K562 (cell line): Measurements from ENCODE around the gene LINC00632. TPM values are rescaled to one million over a fixed set of nuclear protein-coding genes. Genes with fewer than 3 reads are reported as not detected.
"Not testable (repeated sequence)": the region's sequence is repeated elsewhere in the genome, so short reads cannot be mapped to it uniquely, and the experiment has no call there.

Experiments
- ATAC-seq: fragments of 200-7000 bp; cut with Tn5 transposase; 3 replicates; pipeline ENCODE4 v1.9.1; 2020; ENCODE audit warnings: moderate library complexity
- BruUV-seq: library from RNA; stranded (reverse); fragments of 400-500 nt; replicated peaks from 2 replicates; lab custom pipeline; 2021; lab: Mats Ljungman, UMichigan
- CTCF ChIA-PET: fragments of 300-600 bp; formaldehyde crosslinking; extraction: SDS; loops from one replicate; lab custom pipeline; 2021; ENCODE audit warnings: low intra/inter-chr PET ratio; lab: Yijun Ruan, JAX
- POLR2A ChIA-PET: fragments of 300-600, 350-650 bp; sonication (Branson Sonifier 250); formaldehyde crosslinking; extraction: SDS; loops from one replicate; lab custom pipeline; 2021; ENCODE audit warnings: antibody characterized with exemption, inconsistent platforms; lab: Yijun Ruan, JAX
- DNase-seq, 4 experiments: peaks; one replicate each; pipeline versions ENCODE4 v3.0.0 to v3.0.0-alpha.2; 2011 to 2018; ENCODE audit warnings: low spot score in 3 of 4, mixed read lengths in 3 of 4; ENCODE audit errors: extremely low read depth in 1 of 4
- FAIRE-seq: peaks from 2 replicates; lab custom pipeline; 2011; peaks lifted over from hg19 to GRCh38; lab: Jason Lieb, UNC
- H2AFZ ChIP-seq: 2 replicates; pipeline ENCODE4 v1.6.0; 2011; ENCODE audit warnings: low read depth, low read length, control low read depth, inconsistent platforms
- H3K27ac ChIP-seq: fragments of 200-600 bp; 3 replicates; pipeline ENCODE4 v1.8.0; 2011; ENCODE audit warnings: low read depth, mild to moderate bottlenecking, control low read depth, inconsistent platforms, low read length, moderate library complexity, mixed read lengths; ENCODE audit errors: extremely low read depth
- H3K27me3 ChIP-seq, 2 experiments: fragments of 300-600 bp in 1 of 2; 2 replicates in 1 of 2; 3 replicates in 1 of 2; pipeline versions ENCODE4 v1.6.0 to v1.8.0; 2011; ENCODE audit warnings: inconsistent platforms in 2 of 2, low read length in 2 of 2, mild to moderate bottlenecking in 1 of 2, mixed read lengths in 1 of 2, moderate library complexity in 1 of 2; ENCODE audit not compliant: control insufficient read depth in 2 of 2, insufficient read depth in 2 of 2
- H3K36me3 ChIP-seq: fragments of 300-600 bp; 3 replicates; pipeline ENCODE4 v1.8.0; 2011; ENCODE audit warnings: mild to moderate bottlenecking, low read length, inconsistent platforms; ENCODE audit not compliant: control insufficient read depth, insufficient read depth
- H3K4me1 ChIP-seq, 2 experiments: fragments of 200-600 bp in 1 of 2; replicated peaks in 1 of 2; 2 replicates in 1 of 2; 3 replicates in 1 of 2; pipeline versions ENCODE4 v1.5.1 to v1.8.0; 2011; ENCODE audit warnings: inconsistent platforms in 2 of 2, low read length in 2 of 2, mild to moderate bottlenecking in 1 of 2, mixed read lengths in 1 of 2, moderate library complexity in 1 of 2; ENCODE audit not compliant: control insufficient read depth in 2 of 2, insufficient read depth in 2 of 2
- H3K4me2 ChIP-seq: 2 replicates; pipeline ENCODE4 v1.6.1; 2011; ENCODE audit warnings: low read length, control low read depth, inconsistent platforms, mixed read lengths; ENCODE audit not compliant: insufficient read depth
- H3K4me3 ChIP-seq: fragments of 200-600 bp; sonication (generic), shearing (Covaris generic); 2 replicates; pipeline ENCODE4 v1.5.1; 2016; ENCODE audit warnings: control low read depth, inconsistent platforms
- H3K79me2 ChIP-seq: fragments of 200-600 bp; 3 replicates; pipeline ENCODE4 v1.8.0; 2011; ENCODE audit warnings: low read length, inconsistent platforms; ENCODE audit not compliant: control insufficient read depth, insufficient read depth
- H3K9ac ChIP-seq, 2 experiments: 2 replicates each; pipeline versions ENCODE4 v1.6.0 to v1.6.1; 2011; ENCODE audit warnings: low read depth in 2 of 2, low read length in 2 of 2, control low read depth in 1 of 2, inconsistent platforms in 1 of 2, mild to moderate bottlenecking in 1 of 2, mixed read lengths in 1 of 2; ENCODE audit not compliant: insufficient read depth in 1 of 2
- H3K9me1 ChIP-seq: one replicate; pipeline ENCODE4 v1.6.0; 2011; ENCODE audit warnings: inconsistent platforms, mild to moderate bottlenecking, low read length, moderate library complexity; ENCODE audit not compliant: control insufficient read depth, insufficient read depth
- H3K9me3 ChIP-seq: replicated peaks from 2 replicates; pipeline ENCODE4 v1.5.1; 2011; ENCODE audit warnings: low read depth, low read length, inconsistent platforms; ENCODE audit not compliant: control insufficient read depth, insufficient read depth
- H4K20me1 ChIP-seq: replicated peaks from 2 replicates; pipeline ENCODE4 v1.6.1; 2011; ENCODE audit warnings: low read length, inconsistent platforms, mixed read lengths; ENCODE audit not compliant: control insufficient read depth, insufficient read depth
- CEBPZ ChIP-seq: fragments of 150-350 bp; IDR thresholded peaks from 2 replicates; pipeline ENCODE4 v1.6.1; 2014; ENCODE audit warnings: low read depth, mild to moderate bottlenecking, low read length, borderline replicate concordance
- CHD2 ChIP-seq: IDR thresholded peaks from 2 replicates; pipeline ENCODE4 v1.6.1; 2011; ENCODE audit warnings: low read depth, low read length
- PRMT5 ChIP-seq: sonication (generic); formaldehyde crosslinking; IDR thresholded peaks from 2 replicates; pipeline ENCODE4 v1.5.0; 2020; ENCODE audit warnings: missing genetic modification reagents
- RAD21 ChIP-seq, 2 experiments: fragments of 250-450 bp in 1 of 2; fragments of 450-650 bp in 1 of 2; sonication (Bioruptor Pico) in 1 of 2; formaldehyde crosslinking in 1 of 2; IDR thresholded peaks in 1 of 2; conservative IDR thresholded peaks in 1 of 2; 2 replicates each; pipeline versions ENCODE4 v1.4.0 to v1.8.0; 2020 to 2022; ENCODE audit warnings: mild to moderate bottlenecking in 2 of 2, moderate library complexity in 1 of 2
- STAG1 ChIP-seq: sonication (generic); formaldehyde crosslinking; IDR thresholded peaks from 2 replicates; pipeline ENCODE4 v1.5.0; 2020; ENCODE audit warnings: missing genetic modification reagents, borderline replicate concordance
- WGBS: fragments of 100-300 bp; shearing (Covaris generic); methylation state at CpG from one replicate; pipeline ENCODE4 v1.1.6; 2016; ENCODE audit warnings: low coverage, mixed read lengths; ENCODE audit not compliant: insufficient coverage; ENCODE audit errors: missing lambda C conversion rate; 5-methylcytosine and 5-hydroxymethylcytosine counted together
- in situ Hi-C: fragments of 300-500 bp; cut with MboI; formaldehyde crosslinking; loops from 4 replicates; pipeline ENCODE4 v1.15.0; 2018; ENCODE audit warnings: inconsistent platforms, mixed read lengths
- intact Hi-C: fragments of 100-400 bp; cut with micrococcal nuclease; formaldehyde crosslinking; loops from 2 replicates; pipeline ENCODE4 v1.14.2; 2022
- polyA plus RNA-seq, 8 experiments: library from polyadenylated mRNA; depleted of rRNA in 4 of 8; stranded (reverse) in 5 of 8; unstranded in 3 of 8; fragments of >200 nt; fragmentation: Nextera tagmentation in 2 of 8; fragmentation: Illumina TruSeq in 1 of 8; extraction: Ambion mirVana in 2 of 8; extraction: Trizol in 1 of 8; gene quantifications; 2 replicates each; pipeline versions ENCODE4 v1.2.1 to v1.2.3, GENCODE V29; 2011 to 2014; ENCODE audit warnings: inconsistent platforms in 1 of 8, missing spikeins in 1 of 8
- total RNA-seq, 7 experiments: library from RNA; depleted of rRNA in 6 of 7; stranded (reverse); fragments of >200 nt in 6 of 7; fragmentation: Illumina TruSeq in 2 of 7; extraction: Trizol in 2 of 7; gene quantifications; 2 replicates each; pipeline versions ENCODE4 v1.2.1 to v1.2.3, GENCODE V29; 2011 to 2021; ENCODE audit warnings: low replicate concordance in 1 of 7

LINC00632 gene
- total and polyA plus RNA-seq, 9 of the 15 experiments (the other 6 are each of a cell fraction or from before 2014, with no cell fraction given), result 0.06 to 0.20 TPM; not detected in 7

GRCh38 chrX:140687706-140688105 lies 21.9 kb upstream of the LINC00632 start:
- Histone ChIP-seq H3K36me3 (no peaks in the 10 kb centered on the region), H3K27me3 (no peaks in the 10 kb centered on the region), H3K4me1 (no peaks in the 10 kb centered on the region), H3K9me1 (no peaks in the 10 kb centered on the region), H3K27ac (no peak overlapping the region), H3K9ac (no peak overlapping the region), H2AFZ (no peak overlapping the region), H3K9me3 (no peaks in the 10 kb centered on the region), H3K79me2 (no peaks in the 10 kb centered on the region), H4K20me1 (no peaks in the 10 kb centered on the region), H3K4me2 (no peak overlapping the region), H3K4me3 (no peak overlapping the region)
- no peak for ATAC-seq
- in situ Hi-C loops, result no loop called here
- CTCF ChIA-PET, result no interaction called here
- POLR2A ChIA-PET, result no interaction called here
- 0% methylated on average over 3 of the region's 5 CpGs for WGBS
- TF ChIP-seq CHD2 (no peak), CEBPZ (no peak), PRMT5 (CRISPR knock-in tag) (no peak), STAG1 (CRISPR knock-in tag) (no peak), RAD21 (CRISPR knock-in tag; conservative IDR thresholded peaks at IDR 0.05 in 1 of 2, IDR thresholded peaks at IDR 0.05 in 1 of 2) (no peak)
- FAIRE-seq, result no peak
- BruUV-seq, result no TSS peak
- DNase-seq, result no peak
- intact Hi-C loops, result no loop called here

- H3K27ac ChIP-seq, intact Hi-C loops, H3K4me1 ChIP-seq, in situ Hi-C loops, H3K9me1 ChIP-seq, H3K4me3 ChIP-seq, H4K20me1 ChIP-seq, DNase-seq, POLR2A ChIA-PET, H2AFZ ChIP-seq, H3K4me2 ChIP-seq, H3K36me3 ChIP-seq, H3K9me3 ChIP-seq, FAIRE-seq, H3K79me2 ChIP-seq, H3K27me3 ChIP-seq, H3K9ac ChIP-seq, ATAC-seq, BruUV-seq, CTCF ChIA-PET: not testable (repeated sequence)
- no CpG with 5 or more reads among the region's 4 CpGs for WGBS
These were observed 18.0 kb upstream of the LINC00632 start for GRCh38 chrX:140691596-140691995.
